Body of pancreas (tissue), 4 donors: ENCODE data around the gene SORCS2. TPM values are rescaled to one million over a fixed set of nuclear protein-coding genes. Genes with fewer than 3 reads are reported as not detected.

Experiments used
- ATAC-seq: fragments of 150-250 bp; one replicate; pipeline ENCODE4 v1.9.1; 2016
- DNase-seq, 4 donors: peaks; one replicate each; pipeline ENCODE4 v3.0.0-alpha.2; 2019
- H3K27ac ChIP-seq, 4 donors: fragments of 200-600 bp; sonication (generic); 1 replicate in 3 of 4; 2 replicates in 1 of 4; pipeline versions ENCODE4 v1.5.1 to v1.6.1; 2016 to 2019; ENCODE audit warnings: mild to moderate bottlenecking in 1 of 4, mixed read lengths in 1 of 4, moderate library complexity in 1 of 4
- H3K27me3 ChIP-seq, 2 donors: fragments of 200-600 bp; sonication (generic); one replicate each; pipeline ENCODE4 v1.6.0; 2016; ENCODE audit warnings: mild to moderate bottlenecking in 1 of 2
- H3K36me3 ChIP-seq, 2 donors: fragments of 200-600 bp; sonication (generic); replicated peaks in 1 of 2; 2 replicates each; pipeline ENCODE4 v1.5.1; 2016; ENCODE audit warnings: low read depth in 2 of 2; ENCODE audit not compliant: insufficient read depth in 1 of 2
- H3K4me1 ChIP-seq: fragments of 200-600 bp; sonication (generic); one replicate; pipeline ENCODE4 v1.6.0; 2016
- H3K4me3 ChIP-seq, 2 donors: fragments of 200-600 bp; sonication (generic); 1 replicate in 1 of 2; 2 replicates in 1 of 2; pipeline ENCODE4 v1.5.1; 2016 to 2019
- H3K9me3 ChIP-seq, 3 donors: fragments of 200-600 bp; sonication (generic); 1 replicate in 2 of 3; 2 replicates in 1 of 3; pipeline ENCODE4 v1.5.1; 2016
- CTCF ChIP-seq, 7 experiments: fragments of 450-650 bp in 4 of 7; fragments of 200-600 bp in 3 of 7; sonication (generic) in 3 of 7; IDR thresholded peaks; one replicate each; pipeline ENCODE4 v1.5.1; 2016 to 2019; ENCODE audit warnings: antibody characterized with exemption in 7 of 7
- POLR2A ChIP-seq, 3 donors: fragments of 450-650 bp; IDR thresholded peaks; one replicate each; pipeline ENCODE4 v1.6.1; 2016; ENCODE audit warnings: antibody characterized with exemption in 3 of 3, mild to moderate bottlenecking in 2 of 3
- WGBS, 2 donors: methylation state at CpG; one replicate each; pipeline ENCODE4 v1.1.5; 2017; 5-methylcytosine and 5-hydroxymethylcytosine counted together
- intact Hi-C: fragments of 100-400 bp; cut with DNase I; formaldehyde crosslinking; loops from one replicate; pipeline ENCODE4 v1.15.1; 2023
- total RNA-seq, 2 donors: library from RNA; depleted of rRNA; stranded (reverse); fragments of >200 nt; gene quantifications; one replicate each; pipeline ENCODE4 v1.1.0, GENCODE V29; 2016

SORCS2 gene
- total RNA-seq, 2 donors from 2014 or later, result 0.26 to 0.33 TPM

DNA sequence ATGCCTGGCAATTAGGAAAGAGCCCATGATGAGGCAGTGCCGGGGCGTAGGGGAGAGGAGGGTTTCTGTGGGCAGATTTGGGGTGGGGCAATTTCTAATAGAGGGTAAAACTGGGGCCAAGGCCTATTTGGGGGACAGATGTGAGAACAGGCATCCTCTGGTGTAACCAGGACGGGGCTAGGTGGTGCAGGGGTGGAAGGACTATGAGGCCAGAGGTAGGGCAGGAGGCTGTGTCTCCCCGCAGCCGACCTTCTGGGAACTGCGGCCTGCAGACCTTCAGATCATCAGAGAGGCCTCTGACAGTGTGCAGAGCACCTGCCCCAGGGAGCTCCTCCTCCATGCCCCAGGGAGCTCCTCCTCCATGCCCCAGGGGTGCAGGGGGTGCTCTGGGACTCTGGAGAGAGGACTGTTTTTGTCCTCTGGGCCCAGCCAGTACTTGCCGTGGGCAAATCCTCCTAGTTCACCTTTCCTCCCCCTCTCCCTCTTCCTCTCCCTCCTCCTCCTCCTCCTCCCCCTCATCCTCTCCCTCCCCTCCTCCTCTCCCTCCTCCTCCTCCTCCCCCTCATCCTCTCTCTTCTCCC is 101.9 kb downstream of the SORCS2 start:
- ATAC-seq (no peak), DNase-seq (no peak)
- no peaks in the 10 kb centered on the region for H3K27me3 ChIP-seq
- H3K36me3 ChIP-seq, result no peaks in the 10 kb centered on the region
- no peaks in the 10 kb centered on the region for H3K4me1 ChIP-seq
- H3K27ac ChIP-seq, result no peak overlapping the region
- intact Hi-C loops, result no loop called here
- 50 to 65% methylated on average over 7 of the region's 7 CpGs for WGBS, 2 donors
- H3K9me3 ChIP-seq, result no peaks in the 10 kb centered on the region
- TF ChIP-seq CTCF (IDR thresholded peaks at IDR 0.05) (no peak), POLR2A (IDR thresholded peaks at IDR 0.05) (no peak)
- H3K4me3 ChIP-seq, result no peak overlapping the region

DNA sequence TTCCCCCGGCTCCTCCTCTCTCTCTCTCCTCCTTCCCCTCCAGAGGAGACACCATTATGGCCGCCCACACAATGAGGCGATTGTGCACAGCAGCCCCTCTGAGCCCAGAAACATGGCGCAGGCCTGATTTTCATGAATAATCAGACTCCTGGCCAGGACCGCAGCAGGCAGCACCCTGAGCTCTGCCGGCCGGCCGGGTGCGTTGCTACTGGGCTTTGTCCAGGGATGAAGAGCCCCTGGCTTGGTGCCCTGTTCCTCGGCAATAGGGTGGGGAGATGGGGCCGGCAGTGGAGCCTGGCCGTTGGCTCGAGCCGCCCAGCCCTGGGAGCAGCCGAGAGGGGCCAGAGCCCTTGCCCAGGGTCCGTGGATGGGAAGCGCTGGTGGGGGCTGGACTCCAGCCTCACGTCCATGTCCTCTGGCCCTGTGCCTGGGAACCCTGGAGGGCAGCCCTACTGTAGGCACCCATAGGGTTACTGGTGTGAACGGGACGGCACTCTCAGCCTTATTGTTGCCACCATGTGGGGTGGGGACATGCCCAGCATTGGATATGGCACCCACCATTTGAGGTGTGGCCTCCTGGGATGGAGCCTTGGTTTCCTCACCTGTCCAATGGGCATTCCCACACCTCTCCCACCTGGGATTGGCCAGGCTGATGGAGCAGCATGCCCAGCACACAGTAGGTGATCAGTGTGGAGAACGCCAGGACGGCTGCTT is 103.0 kb downstream of the SORCS2 start:
- H3K4me1 ChIP-seq, result no peaks in the 10 kb centered on the region
- DNase-seq (peak in 2 of 4 donors; percentile 13 to 20), ATAC-seq (peak; percentile 27)
- H3K9me3 ChIP-seq, result no peaks in the 10 kb centered on the region
- intact Hi-C loops, result no loop called here
- 29 to 41% methylated on average over 7 to 20 of the region's 22 CpGs for WGBS, 2 donors
- no peaks in the 10 kb centered on the region for H3K36me3 ChIP-seq
- H3K27me3 ChIP-seq, result no peaks in the 10 kb centered on the region
- H3K27ac ChIP-seq, result no peak overlapping the region
- TF ChIP-seq POLR2A (IDR thresholded peaks at IDR 0.05), result no peak
- no peak for TF ChIP-seq CTCF (IDR thresholded peaks at IDR 0.05)
- no peak overlapping the region for H3K4me3 ChIP-seq

DNA sequence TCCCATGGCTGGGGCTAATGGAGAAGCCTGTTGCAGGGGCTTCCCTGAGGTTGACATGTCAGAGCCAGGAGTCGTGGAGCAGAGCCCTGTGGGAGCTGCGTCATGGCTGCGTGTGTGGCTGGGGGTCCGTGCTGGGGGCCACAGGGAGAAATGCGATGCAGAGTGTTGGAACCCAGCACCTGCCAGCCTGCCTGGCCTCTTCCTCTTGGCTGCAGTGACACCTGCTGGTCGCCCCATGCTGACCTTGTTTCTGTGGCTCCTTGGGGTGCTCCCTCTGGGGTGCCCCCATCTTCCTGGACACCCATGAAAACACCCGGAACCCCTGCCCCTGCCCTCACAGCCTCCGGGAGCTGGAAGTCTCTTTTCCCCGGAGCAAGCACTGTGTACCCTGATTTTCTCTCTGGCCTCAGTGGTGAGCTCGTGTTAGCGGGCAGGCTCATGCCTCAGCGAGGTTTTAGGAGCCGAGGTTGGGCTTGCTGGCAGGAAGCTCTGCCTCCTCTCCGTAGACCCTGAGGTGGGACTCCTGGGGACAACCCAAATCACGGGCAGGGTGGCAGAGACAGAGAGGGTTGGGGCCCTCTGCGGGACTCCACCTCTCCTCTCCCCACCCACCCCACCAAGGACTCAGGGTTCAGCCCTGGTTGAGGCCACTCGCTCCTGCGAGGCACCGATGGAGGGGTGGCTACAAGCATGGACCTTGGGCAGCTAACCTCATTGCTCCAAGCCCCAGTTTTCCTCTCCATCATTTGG is 103.7 kb downstream of the SORCS2 start:
- Histone ChIP-seq H3K27ac (no peak overlapping the region), H3K36me3 (no peaks in the 10 kb centered on the region), H3K4me1 (no peaks in the 10 kb centered on the region), H3K9me3 (no peaks in the 10 kb centered on the region), H3K4me3 (no peak overlapping the region), H3K27me3 (no peaks in the 10 kb centered on the region)
- WGBS, 2 donors, result 37 to 38% methylated on average over 9 to 19 of the region's 19 CpGs
- DNase-seq (peak in 2 of 4 donors; percentile 29 to 45), ATAC-seq (no peak)
- intact Hi-C loops, result no loop called here
- TF ChIP-seq CTCF (IDR thresholded peaks at IDR 0.05), result peak in 5 of 7 experiments; percentile 23 to 54 (median 48)
- TF ChIP-seq POLR2A (IDR thresholded peaks at IDR 0.05), result no peak

DNA sequence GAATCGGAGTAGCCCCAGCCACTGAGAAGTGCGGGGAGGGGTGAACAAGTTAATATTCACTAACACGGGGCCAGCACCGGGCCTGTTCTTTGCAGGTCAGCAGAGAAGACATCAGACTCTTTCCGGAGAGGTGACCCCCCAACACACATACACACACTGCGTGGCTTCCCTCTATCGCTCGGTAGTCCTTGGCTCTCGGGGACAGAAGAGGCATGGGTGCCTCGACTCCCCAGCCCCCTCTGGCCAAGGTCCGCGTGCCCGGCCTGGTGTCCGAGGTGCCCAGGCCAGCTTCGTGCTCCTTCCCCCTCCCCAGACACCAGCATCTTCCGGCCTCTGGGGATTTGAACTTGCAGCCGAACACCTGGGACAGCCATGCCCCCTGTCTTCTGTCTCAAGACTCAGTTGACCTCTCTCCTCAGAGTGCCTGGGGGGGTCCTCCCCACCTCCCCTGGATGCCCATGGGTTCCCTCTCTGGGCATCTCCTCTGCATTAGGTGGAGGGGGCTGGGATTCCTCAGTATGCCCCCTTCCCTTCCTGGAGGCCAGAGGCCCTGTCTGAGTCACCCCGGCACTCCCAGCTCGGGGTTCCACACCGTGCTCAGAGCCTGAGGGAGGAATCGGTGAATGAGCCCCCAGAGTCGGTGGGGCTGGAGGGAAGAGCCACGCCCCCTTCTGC is 104.5 kb downstream of the SORCS2 start:
- Histone ChIP-seq H3K27me3 (no peaks in the 10 kb centered on the region), H3K27ac (no peak overlapping the region), H3K9me3 (no peaks in the 10 kb centered on the region), H3K4me3 (no peak overlapping the region), H3K4me1 (no peaks in the 10 kb centered on the region), H3K36me3 (no peaks in the 10 kb centered on the region)
- WGBS, 2 donors, result 63 to 65% methylated on average over 14 to 23 of the region's 23 CpGs
- intact Hi-C loops, result no loop called here
- no peak for ATAC-seq
- DNase-seq, result no peak
- TF ChIP-seq POLR2A (IDR thresholded peaks at IDR 0.05) (no peak), CTCF (IDR thresholded peaks at IDR 0.05) (no peak)
